HCT116 (cell line): ENCODE data around the gene GIGYF1. TPM values are rescaled to one million over a fixed set of nuclear protein-coding genes. Genes with fewer than 3 reads are reported as not detected.

Experiments
- ATAC-seq: fragments of 200-7000 bp; cut with Tn5 transposase; 2 replicates; pipeline ENCODE4 v1.9.1; 2020; ENCODE audit warnings: mild to moderate bottlenecking, moderate library complexity
- BruUV-seq: library from RNA; stranded (reverse); fragments of 400-500 nt; replicated peaks from 2 replicates; lab custom pipeline; 2021; lab: Mats Ljungman, UMichigan
- CTCF ChIA-PET: fragments of 300-600 bp; sonication (Branson Sonifier 250); formaldehyde crosslinking; loops from one replicate; lab custom pipeline; 2021; ENCODE audit warnings: antibody characterized with exemption; lab: Charles Lee
- POLR2A ChIA-PET: fragments of 300-600, 350-600 bp; sonication (Branson Sonifier 250); formaldehyde crosslinking; loops from one replicate; lab custom pipeline; 2021; ENCODE audit warnings: antibody characterized with exemption; lab: Charles Lee
- RAD21 ChIA-PET, 2 experiments: fragments of 300-600 bp; sonication (Branson Sonifier 250); formaldehyde crosslinking; loops; one replicate each; lab custom pipeline; 2023; ENCODE audit warnings: low total read pairs in 2 of 2; ENCODE audit not compliant: uncharacterized antibody in 2 of 2, unreplicated experiment in 2 of 2, low non-redundant PET in 1 of 2; lab: Charles Lee
- DNase-seq: peaks from one replicate; pipeline ENCODE4 v3.0.0-alpha.2; 2010; ENCODE audit warnings: low read depth, low spot score
- H2AFZ ChIP-seq: fragments of 200-600 bp; shearing (Covaris generic), sonication (generic); 2 replicates; pipeline ENCODE4 v1.6.1; 2017; ENCODE audit warnings: low read depth, mixed run types, mixed read lengths, antibody characterized with exemption, low read length; ENCODE audit not compliant: poor library complexity, severe bottlenecking
- H3K27ac ChIP-seq: 2 replicates; pipeline ENCODE4 v1.5.1; 2012; ENCODE audit warnings: low read depth, low read length
- H3K27me3 ChIP-seq: fragments of 200-600 bp; sonication (generic); 2 replicates; pipeline ENCODE4 v1.6.1; 2016; ENCODE audit warnings: mixed run types, low read length, mixed read lengths; ENCODE audit not compliant: insufficient read depth
- H3K36me3 ChIP-seq, 2 experiments: fragments of 200-500 bp in 1 of 2; fragments of 200-600 bp in 1 of 2; sonication (Bioruptor generic) in 1 of 2; sonication (generic) in 1 of 2; 2 replicates each; pipeline versions ENCODE4 v1.5.1 to v1.6.1; 2014 to 2016; ENCODE audit warnings: low read length in 2 of 2, inconsistent platforms in 1 of 2, mixed read lengths in 1 of 2, mixed run types in 1 of 2; ENCODE audit not compliant: insufficient read depth in 2 of 2, control insufficient read depth in 1 of 2
- H3K4me1 ChIP-seq, 2 experiments: fragments of 200-600 bp in 1 of 2; sonication (generic) in 1 of 2; 2 replicates each; pipeline versions ENCODE4 v1.5.1 to v1.6.1; 2012 to 2017; ENCODE audit warnings: low read length in 2 of 2, inconsistent platforms in 1 of 2, mild to moderate bottlenecking in 1 of 2, mixed read lengths in 1 of 2, mixed run types in 1 of 2, moderate library complexity in 1 of 2; ENCODE audit not compliant: insufficient read depth in 2 of 2, control insufficient read depth in 1 of 2
- H3K4me2 ChIP-seq: fragments of 200-600 bp; sonication (generic); 2 replicates; pipeline ENCODE4 v1.6.1; 2017; ENCODE audit warnings: mixed run types, low read length, mixed read lengths
- H3K4me3 ChIP-seq, 2 experiments: fragments of 200-600 bp in 1 of 2; sonication (generic) in 1 of 2; replicated peaks in 1 of 2; 2 replicates each; pipeline ENCODE4 v1.5.1; 2011 to 2016; ENCODE audit warnings: low read length in 2 of 2, control low read depth in 1 of 2, low read depth in 1 of 2, mild to moderate bottlenecking in 1 of 2, mixed read lengths in 1 of 2, mixed run types in 1 of 2
- H3K79me2 ChIP-seq: fragments of 200-600 bp; sonication (generic); 2 replicates; pipeline ENCODE4 v1.6.1; 2017; ENCODE audit warnings: mild to moderate bottlenecking, mixed run types, low read length, moderate library complexity, mixed read lengths; ENCODE audit not compliant: insufficient read depth
- H3K9ac ChIP-seq: fragments of 200-600 bp; sonication (generic); 2 replicates; pipeline ENCODE4 v1.6.1; 2016; ENCODE audit warnings: low read length, mixed read lengths
- H3K9me2 ChIP-seq: fragments of 200-600 bp; sonication (generic), shearing (Covaris generic); 2 replicates; pipeline ENCODE4 v1.6.1; 2017; ENCODE audit warnings: mixed run types, mild to moderate bottlenecking, moderate library complexity; ENCODE audit not compliant: insufficient read depth
- H3K9me3 ChIP-seq, 2 experiments: fragments of 200-500 bp in 1 of 2; fragments of 200-600 bp in 1 of 2; sonication (Bioruptor generic) in 1 of 2; sonication (generic) in 1 of 2; 2 replicates each; pipeline ENCODE4 v1.6.1; 2014 to 2017; ENCODE audit warnings: low read length in 2 of 2, mixed read lengths in 2 of 2, inconsistent platforms in 1 of 2, low read depth in 1 of 2, mild to moderate bottlenecking in 1 of 2, mixed run types in 1 of 2, moderate library complexity in 1 of 2; ENCODE audit not compliant: control insufficient read depth in 1 of 2, insufficient read depth in 1 of 2
- H4K20me1 ChIP-seq: fragments of 200-600 bp; sonication (generic), shearing (Covaris generic); 2 replicates; pipeline ENCODE4 v1.6.1; 2017; ENCODE audit warnings: mixed run types, mild to moderate bottlenecking, moderate library complexity; ENCODE audit not compliant: insufficient read depth
- ATF3 ChIP-seq: IDR thresholded peaks from 2 replicates; pipeline ENCODE4 v1.6.1; 2012
- CBX3 ChIP-seq: IDR thresholded peaks from 2 replicates; pipeline ENCODE4 v1.6.1; 2012; ENCODE audit warnings: low read depth
- CEBPB ChIP-seq: IDR thresholded peaks from 2 replicates; pipeline ENCODE4 v1.6.1; 2012; ENCODE audit warnings: low read depth
- ELF1 ChIP-seq: IDR thresholded peaks from 2 replicates; pipeline ENCODE4 v1.6.1; 2012; ENCODE audit warnings: low read depth, borderline replicate concordance
- EZH2phosphoT487 ChIP-seq: fragments of 200-600 bp; IDR thresholded peaks from 2 replicates; pipeline ENCODE4 v1.6.1; 2018; ENCODE audit warnings: antibody characterized with exemption, borderline replicate concordance
- JUND ChIP-seq: IDR thresholded peaks from 2 replicates; pipeline ENCODE4 v1.6.1; 2012
- MAX ChIP-seq: IDR thresholded peaks from 2 replicates; pipeline ENCODE4 v1.6.1; 2012
- POLR2AphosphoS5 ChIP-seq: IDR thresholded peaks from 2 replicates; pipeline ENCODE4 v1.6.1; 2011; ENCODE audit warnings: mild to moderate bottlenecking, low read depth, low read length, moderate library complexity
- RAD21 ChIP-seq: IDR thresholded peaks from 2 replicates; pipeline ENCODE4 v1.6.1; 2012; ENCODE audit warnings: low read depth, mild to moderate bottlenecking
- TCF7L2 ChIP-seq: IDR thresholded peaks from 2 replicates; pipeline ENCODE4 v1.7.0; 2011; ENCODE audit warnings: borderline replicate concordance, inconsistent platforms; ENCODE audit not compliant: insufficient read depth, insufficient read length; ENCODE audit errors: extremely low read depth
- ZNF274 ChIP-seq: fragments of 200-500 bp; sonication (Bioruptor generic); IDR thresholded peaks from 2 replicates; pipeline ENCODE4 v1.6.1; 2014; ENCODE audit warnings: mild to moderate bottlenecking, low read depth, low read length, inconsistent platforms
- intact Hi-C: fragments of 100-400 bp; cut with micrococcal nuclease; formaldehyde crosslinking; loops from 2 replicates; pipeline ENCODE4 v1.10.0; 2022
- total RNA-seq: library from RNA; stranded (reverse); gene quantifications from one replicate; pipeline ENCODE4 v1.2.1, GENCODE V29; 2021; ENCODE audit not compliant: unreplicated experiment

Gene GIGYF1
- total RNA-seq, 1 experiment from 2014 or later: 59.7 TPM

GRCh38 chr7:100720279-100720670 lies 26.2 kb upstream of the GIGYF1 start, which contains the start of gene EPO:
TSS of gene EPO (plus strand) at chr7:100720468. CDS start at chr7:100720981, 513 bp downstream.
- peaks cover 0 to 3% of the 10 kb centered on the region in 2 experiments; a peak in 1 of 4 replicates for H3K9me3 ChIP-seq
- TF ChIP-seq ATF3: no peak
- TF ChIP-seq MAX: no peak
- TF ChIP-seq CEBPB: no peak
- no peak for TF ChIP-seq TCF7L2
- no peak for TF ChIP-seq ZNF274
- no peak for TF ChIP-seq CBX3
- no peak for TF ChIP-seq POLR2AphosphoS5
- no peak for TF ChIP-seq RAD21
- no peak for TF ChIP-seq JUND
- no peak for TF ChIP-seq ELF1
- no peak for TF ChIP-seq EZH2phosphoT487
- H2AFZ ChIP-seq: no peak within 1 kb of the TSS
- H3K36me3 ChIP-seq: no peaks in the 10 kb centered on the region
- peaks cover 2 to 4% of the 10 kb centered on the region in 2 experiments; a peak in 1 of 4 replicates for H3K4me1 ChIP-seq
- H3K4me2 ChIP-seq: no peak within 1 kb of the TSS
- no peak within 1 kb of the TSS for H3K9ac ChIP-seq
- ChIA-PET CTCF (no interaction called here), POLR2A (no interaction called here), RAD21 (no interaction called here)
- ATAC-seq: no peak
- H3K9me2 ChIP-seq: no peaks in the 10 kb centered on the region
- no peaks in the 10 kb centered on the region for H3K27me3 ChIP-seq
- H3K27ac ChIP-seq: no peak within 1 kb of the TSS
- no peaks in the 10 kb centered on the region for H3K79me2 ChIP-seq
- BruUV-seq: no TSS peak
- H3K4me3 ChIP-seq: no peak within 1 kb of the TSS
- intact Hi-C loops: no loop called here
- H4K20me1 ChIP-seq: no peaks in the 10 kb centered on the region
- DNase-seq: no peak
